IMR-90 (cell line): ENCODE data around the gene TCF12. TPM values are rescaled to one million over a fixed set of nuclear protein-coding genes. Genes with fewer than 3 reads are reported as not detected.

ENCODE experiments used
- ATAC-seq: fragments of 200-7000 bp; cut with Tn5 transposase; 2 replicates; pipeline ENCODE4 v1.9.1; 2020; ENCODE audit warnings: low read depth, mild to moderate bottlenecking, moderate library complexity
- BruUV-seq: library from RNA; stranded (reverse); fragments of 400-500 nt; replicated peaks from 2 replicates; lab custom pipeline; 2021; lab: Mats Ljungman, UMichigan
- CTCF ChIA-PET: fragments of 300-600 bp; formaldehyde crosslinking; extraction: SDS; loops from one replicate; lab custom pipeline; 2021; ENCODE audit warnings: antibody characterized with exemption; lab: Yijun Ruan, JAX
- POLR2A ChIA-PET: fragments of 300-600 bp; sonication (Branson Sonifier 250); formaldehyde crosslinking; loops from one replicate; lab custom pipeline; 2022; ENCODE audit warnings: antibody characterized with exemption; ENCODE audit not compliant: unreplicated experiment; lab: Charles Lee
- DNase-seq: peaks from one replicate; pipeline ENCODE4 v3.0.0; 2013
- H2AFZ ChIP-seq: replicated peaks from 2 replicates; pipeline ENCODE3; 2013; ENCODE audit warnings: low read length, mild to moderate bottlenecking; ENCODE audit not compliant: poor library complexity
- H2AK5ac ChIP-seq: 2 replicates; pipeline ENCODE4 v1.6.1; 2013; ENCODE audit warnings: low read depth, low read length, inconsistent platforms
- H2AK9ac ChIP-seq: replicated peaks from 2 replicates; pipeline ENCODE3; 2013; ENCODE audit warnings: mild to moderate bottlenecking, low read depth, low read length, moderate library complexity; ENCODE audit not compliant: poor library complexity
- H2BK120ac ChIP-seq: 2 replicates; pipeline ENCODE4 v1.6.1; 2013; ENCODE audit warnings: low read depth, low read length, inconsistent platforms
- H2BK15ac ChIP-seq: 3 replicates; pipeline ENCODE4 v1.6.1; 2013; ENCODE audit warnings: low read depth, low read length, inconsistent platforms
- H2BK20ac ChIP-seq: 2 replicates; pipeline ENCODE4 v1.6.1; 2013; ENCODE audit warnings: low read depth, mild to moderate bottlenecking, inconsistent platforms, low read length, moderate library complexity
- H2BK5ac ChIP-seq: 2 replicates; pipeline ENCODE4 v1.6.1; 2013; ENCODE audit warnings: mild to moderate bottlenecking, low read depth, low read length, inconsistent platforms; ENCODE audit not compliant: poor library complexity, severe bottlenecking
- H3K14ac ChIP-seq: replicated peaks from 2 replicates; pipeline ENCODE4 v1.6.1; 2013; ENCODE audit warnings: low read depth, low read length, inconsistent platforms
- H3K18ac ChIP-seq: 2 replicates; pipeline ENCODE4 v1.6.1; 2013; ENCODE audit warnings: low read depth, low read length, control low read depth
- H3K23ac ChIP-seq: 2 replicates; pipeline ENCODE4 v1.6.1; 2013; ENCODE audit warnings: low read depth, low read length, inconsistent platforms
- H3K27ac ChIP-seq: 2 replicates; pipeline ENCODE4 v1.5.1; 2013; ENCODE audit warnings: mild to moderate bottlenecking, control low read depth, low read length; ENCODE audit not compliant: insufficient read depth
- H3K27me3 ChIP-seq: 2 replicates; pipeline ENCODE4 v1.6.1; 2013; ENCODE audit warnings: low read length; ENCODE audit not compliant: control insufficient read depth, insufficient read depth
- H3K36me3 ChIP-seq: 2 replicates; pipeline ENCODE4 v1.6.1; 2013; ENCODE audit warnings: low read length, mixed read lengths; ENCODE audit not compliant: control insufficient read depth, insufficient read depth
- H3K4ac ChIP-seq: 2 replicates; pipeline ENCODE4 v1.6.1; 2013; ENCODE audit warnings: low read depth, low read length, inconsistent platforms
- H3K4me1 ChIP-seq: 2 replicates; pipeline ENCODE4 v1.6.1; 2013; ENCODE audit warnings: low read length, mixed read lengths; ENCODE audit not compliant: control insufficient read depth, insufficient read depth
- H3K4me2 ChIP-seq: 2 replicates; pipeline ENCODE4 v1.6.1; 2013; ENCODE audit warnings: low read depth, mild to moderate bottlenecking, control low read depth, low read length, moderate library complexity
- H3K4me3 ChIP-seq: 2 replicates; pipeline ENCODE4 v1.5.1; 2013; ENCODE audit warnings: low read depth, mild to moderate bottlenecking, control low read depth, low read length, moderate library complexity; ENCODE audit not compliant: insufficient read depth
- H3K56ac ChIP-seq: 2 replicates; pipeline ENCODE4 v1.6.1; 2013; ENCODE audit warnings: low read length, inconsistent platforms; ENCODE audit not compliant: insufficient read depth; ENCODE audit errors: extremely low read depth
- H3K79me1 ChIP-seq, 2 experiments: 2 replicates each; pipeline ENCODE4 v1.6.1; 2013; ENCODE audit warnings: low read length in 2 of 2, inconsistent platforms in 1 of 2, low read depth in 1 of 2
- H3K9ac ChIP-seq: 2 replicates; pipeline ENCODE4 v1.6.1; 2013; ENCODE audit warnings: low read depth, low read length, control low read depth
- H3K9me1 ChIP-seq: 2 replicates; pipeline ENCODE4 v1.6.1; 2013; ENCODE audit warnings: low read length, inconsistent platforms; ENCODE audit not compliant: insufficient read depth
- H3K9me3 ChIP-seq: 2 replicates; pipeline ENCODE4 v1.6.1; 2013; ENCODE audit warnings: low read length; ENCODE audit not compliant: control insufficient read depth, insufficient read depth
- H4K20me1 ChIP-seq: 2 replicates; pipeline ENCODE4 v1.6.1; 2013; ENCODE audit warnings: low read length, inconsistent platforms; ENCODE audit not compliant: insufficient read depth
- H4K5ac ChIP-seq: 2 replicates; pipeline ENCODE4 v1.6.1; 2013; ENCODE audit warnings: mild to moderate bottlenecking, low read depth, low read length, control low read depth
- H4K8ac ChIP-seq, 2 experiments: 2 replicates each; pipeline ENCODE4 v1.6.1; 2013; ENCODE audit warnings: low read depth in 2 of 2, low read length in 2 of 2, control low read depth in 1 of 2, inconsistent platforms in 1 of 2
- H4K91ac ChIP-seq: 2 replicates; pipeline ENCODE4 v1.6.1; 2013; ENCODE audit warnings: low read depth, low read length, inconsistent platforms; ENCODE audit not compliant: insufficient read depth
- BHLHE40 ChIP-seq: fragments of 150-350 bp; IDR thresholded peaks from 2 replicates; pipeline ENCODE4 v1.6.1; 2016; ENCODE audit warnings: mild to moderate bottlenecking, low read depth, low read length
- CEBPB ChIP-seq: IDR thresholded peaks from 2 replicates; pipeline ENCODE4 v1.6.1; 2012; ENCODE audit warnings: low read depth, low read length, improper control_type of control experiment
- CHD1 ChIP-seq: IDR thresholded peaks from 2 replicates; pipeline ENCODE4 v1.6.1; 2012; ENCODE audit warnings: low read depth, low read length, improper control_type of control experiment
- CTCF ChIP-seq: conservative IDR thresholded peaks from 2 replicates; pipeline ENCODE4 v1.5.1; 2012; ENCODE audit warnings: mild to moderate bottlenecking, low read depth, low read length, improper control_type of control experiment
- ELK1 ChIP-seq: fragments of 150-350 bp; IDR thresholded peaks from 2 replicates; pipeline ENCODE4 v1.6.1; 2016; ENCODE audit warnings: low read depth, mild to moderate bottlenecking, low read length, moderate library complexity, borderline replicate concordance
- FOS ChIP-seq: fragments of 150-350 bp; IDR thresholded peaks from 2 replicates; pipeline ENCODE4 v1.6.1; 2016; ENCODE audit warnings: low read depth, low read length
- MAFK ChIP-seq: IDR thresholded peaks from 2 replicates; pipeline ENCODE4 v1.6.1; 2012; ENCODE audit warnings: low read depth, low read length, improper control_type of control experiment
- MXI1 ChIP-seq: IDR thresholded peaks from 2 replicates; pipeline ENCODE4 v1.6.1; 2012; ENCODE audit warnings: low read depth, mild to moderate bottlenecking, low read length, moderate library complexity, borderline replicate concordance
- NFE2L2 ChIP-seq: fragments of 150-350 bp; IDR thresholded peaks from 2 replicates; pipeline ENCODE4 v1.6.1; 2016; ENCODE audit warnings: low read depth, mild to moderate bottlenecking, low read length
- POLR2A ChIP-seq: IDR thresholded peaks from 2 replicates; pipeline ENCODE4 v1.6.1; 2012; ENCODE audit warnings: mild to moderate bottlenecking, low read depth, low read length
- RAD21 ChIP-seq: IDR thresholded peaks from 2 replicates; pipeline ENCODE4 v1.6.1; 2012; ENCODE audit warnings: low read length, improper control_type of control experiment
- RCOR1 ChIP-seq: IDR thresholded peaks from 2 replicates; pipeline ENCODE4 v1.6.1; 2012; ENCODE audit warnings: mild to moderate bottlenecking, low read length, improper control_type of control experiment; ENCODE audit not compliant: insufficient replicate concordance
- RFX5 ChIP-seq: IDR thresholded peaks from 2 replicates; pipeline ENCODE4 v1.8.0; 2012; ENCODE audit warnings: low read depth, mild to moderate bottlenecking, low read length, moderate library complexity
- SMC3 ChIP-seq: fragments of 150-350 bp; IDR thresholded peaks from 2 replicates; pipeline ENCODE4 v1.6.1; 2016; ENCODE audit warnings: low read depth, mild to moderate bottlenecking, antibody characterized with exemption, low read length, moderate library complexity
- USF2 ChIP-seq: fragments of 150-350 bp; IDR thresholded peaks from 2 replicates; pipeline ENCODE4 v1.6.1; 2017; ENCODE audit warnings: mild to moderate bottlenecking, antibody characterized with exemption, low read length, low read depth
- WGBS, 2 experiments: methylation state at CpG; one replicate each; pipeline versions ENCODE4 v1.1.5 to v1.1.7; 2013; ENCODE audit warnings: missing lambda C conversion rate in 2 of 2; ENCODE audit not compliant: insufficient read length in 1 of 2; ENCODE audit errors: extremely low coverage in 2 of 2; 5-methylcytosine and 5-hydroxymethylcytosine counted together
- dilution Hi-C: fragments of 300-500 bp; cut with HindIII; formaldehyde crosslinking; loops from one replicate; pipeline ENCODE4 v1.14.3; 2018; ENCODE audit warnings: low sequenced_read_pairs; ENCODE audit not compliant: unreplicated experiment
- in situ Hi-C: fragments of 300-500 bp; cut with MboI; formaldehyde crosslinking; loops from 3 replicates; pipeline ENCODE4 v1.14.3; 2019; ENCODE audit warnings: low sequenced_read_pairs, inconsistent platforms, mixed read lengths
- intact Hi-C: fragments of 100-400 bp; cut with micrococcal nuclease; formaldehyde crosslinking; loops from 2 replicates; pipeline ENCODE4 v1.10.0; 2022
- polyA plus RNA-seq, 3 experiments: library from polyadenylated mRNA; depleted of rRNA; stranded (reverse); fragments of >200 nt; gene quantifications; 2 replicates each; pipeline ENCODE4 v1.2.3, GENCODE V29; 2012; ENCODE audit warnings: low replicate concordance in 1 of 3
- total RNA-seq: library from RNA; depleted of rRNA; stranded (reverse); fragments of >200 nt; gene quantifications from 2 replicates; pipeline ENCODE4 v1.2.3, GENCODE V29; 2012

The TCF12 gene
- total and polyA plus RNA-seq, 2 of the 4 experiments (the other 2 are of a cell fraction), result 79.4 to 160 TPM

GRCh38 chr15:57028176-57028575, 109.7 kb downstream of the TCF12 start:
- Histone ChIP-seq H3K56ac (no peak overlapping the region), H3K27me3 (no peaks in the 10 kb centered on the region), H4K20me1 (peaks cover 63% of the 10 kb centered on the region), H2AFZ (no peak overlapping the region), H2BK15ac (no peak overlapping the region), H3K4me2 (no peak overlapping the region), H3K4me1 (peaks cover 10% of the 10 kb centered on the region), H2AK5ac (no peak overlapping the region), H3K14ac (no peak overlapping the region), H2BK120ac (no peak overlapping the region), H3K9ac (no peak overlapping the region), H3K4me3 (no peak overlapping the region), H3K4ac (no peak overlapping the region), H2BK5ac (no peak overlapping the region), H4K5ac (no peak overlapping the region), H3K79me1 (peaks cover 29 to 79% of the 10 kb centered on the region in 2 experiments), H3K36me3 (no peaks in the 10 kb centered on the region), H3K27ac (no peak overlapping the region), H2AK9ac (no peak overlapping the region), H4K91ac (no peak overlapping the region), H3K9me1 (peaks cover 4% of the 10 kb centered on the region), H3K23ac (no peak overlapping the region), H2BK20ac (no peak overlapping the region), H4K8ac (no peak overlapping the region), H3K9me3 (no peaks in the 10 kb centered on the region), H3K18ac (no peak overlapping the region)
- dilution Hi-C loops (no loop called here), in situ Hi-C loops (no loop called here), intact Hi-C loops (no loop called here)
- ATAC-seq, result no peak
- WGBS, 2 experiments, result no CpG with 5 or more reads among the region's 7 CpGs
- BruUV-seq, result no TSS peak
- POLR2A ChIA-PET, result no interaction called here
- TF ChIP-seq ELK1 (no peak), SMC3 (no peak), NFE2L2 (no peak), POLR2A (no peak), RFX5 (no peak), USF2 (no peak), RCOR1 (no peak), CEBPB (no peak), MAFK (no peak), BHLHE40 (no peak), CTCF (no peak), RAD21 (no peak), FOS (no peak), CHD1 (no peak), MXI1 (no peak)
- CTCF ChIA-PET, result no interaction called here
- DNase-seq, result no peak
